Chondrocyte (in vitro differentiated cells): ENCODE measurements around the gene HELZ2. TPM values are rescaled to one million over a fixed set of nuclear protein-coding genes. Genes with fewer than 3 reads are reported as not detected.

Experiments used
- DNase-seq: peaks from one replicate; pipeline ENCODE4 v3.0.0; 2021; ENCODE audit warnings: mixed read lengths, low spot score
- H3K27ac Mint-ChIP-seq: one replicate; pipeline ENCODE4 v1.8.0; 2021; ENCODE audit warnings: mild to moderate bottlenecking, moderate library complexity, mixed read lengths; ENCODE audit not compliant: unreplicated experiment
- H3K27me3 Mint-ChIP-seq: 2 replicates; pipeline ENCODE4 v1.8.0; 2021; ENCODE audit warnings: low read depth, mixed read lengths
- H3K36me3 Mint-ChIP-seq: 2 replicates; pipeline ENCODE4 v1.8.0; 2021; ENCODE audit warnings: low read depth, mixed read lengths
- H3K4me1 Mint-ChIP-seq: 2 replicates; pipeline ENCODE4 v1.8.0; 2021; ENCODE audit warnings: low read depth, mild to moderate bottlenecking, mixed read lengths
- H3K4me3 Mint-ChIP-seq: one replicate; pipeline ENCODE4 v1.8.0; 2021; ENCODE audit warnings: mild to moderate bottlenecking, moderate library complexity, mixed read lengths; ENCODE audit not compliant: unreplicated experiment
- H3K9me3 Mint-ChIP-seq: 2 replicates; pipeline ENCODE4 v1.8.0; 2021; ENCODE audit warnings: low read depth, mixed read lengths
- total RNA-seq: library from RNA; stranded (reverse); gene quantifications from 3 replicates; pipeline ENCODE4 v1.2.1, GENCODE V29; 2021
- TF ChIP-seq, protein P1 (sequence below): fragments of 200-600 bp; sonication (generic); IDR thresholded peaks from 2 replicates; pipeline ENCODE4 v1.5.0; 2021; ENCODE audit warnings: antibody characterized with exemption, mild to moderate bottlenecking, moderate library complexity

Gene HELZ2
- total RNA-seq, 1 donor from 2014 or later: 14.9 TPM

DNA sequence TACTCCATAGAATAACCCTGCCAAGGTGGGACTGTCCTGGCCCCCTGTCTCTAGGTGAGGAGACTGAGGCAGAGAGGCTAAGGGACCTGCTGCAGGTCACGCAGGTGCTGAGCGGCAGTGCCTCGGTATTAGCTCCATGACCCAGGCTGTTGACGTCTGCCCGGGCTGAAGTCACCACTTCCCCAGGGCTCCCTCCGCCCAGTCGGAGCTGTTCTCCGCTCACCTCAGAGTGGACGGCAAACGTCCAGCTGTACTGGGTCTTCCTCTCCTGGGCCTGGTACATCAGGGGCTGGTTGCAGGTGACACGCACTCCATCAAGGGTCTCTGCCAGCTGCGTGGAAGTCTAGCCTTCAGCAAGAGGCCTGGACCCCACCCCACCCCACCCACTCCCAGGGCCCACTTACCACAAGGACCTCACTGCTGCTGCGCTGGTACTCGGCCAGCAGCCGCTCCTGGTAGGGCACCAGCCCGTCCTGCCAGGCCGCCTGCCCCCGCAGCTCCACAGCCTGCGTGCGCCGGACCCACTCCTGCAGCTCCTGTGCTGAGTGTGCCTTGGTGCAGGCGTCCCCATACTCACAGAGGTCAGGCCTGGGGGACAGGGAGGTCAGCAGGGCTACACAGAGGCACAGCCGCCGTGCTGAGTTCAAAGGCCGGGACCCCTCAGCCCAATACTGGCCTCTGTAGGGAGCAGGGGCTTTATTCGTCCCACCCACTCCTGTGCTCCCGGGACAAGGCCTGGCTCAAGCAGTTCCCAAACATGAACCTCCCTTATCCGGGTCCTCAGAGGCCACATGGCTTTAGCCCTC, 3.6 kb downstream of the HELZ2 start:
- TF ChIP-seq, protein P1, sequence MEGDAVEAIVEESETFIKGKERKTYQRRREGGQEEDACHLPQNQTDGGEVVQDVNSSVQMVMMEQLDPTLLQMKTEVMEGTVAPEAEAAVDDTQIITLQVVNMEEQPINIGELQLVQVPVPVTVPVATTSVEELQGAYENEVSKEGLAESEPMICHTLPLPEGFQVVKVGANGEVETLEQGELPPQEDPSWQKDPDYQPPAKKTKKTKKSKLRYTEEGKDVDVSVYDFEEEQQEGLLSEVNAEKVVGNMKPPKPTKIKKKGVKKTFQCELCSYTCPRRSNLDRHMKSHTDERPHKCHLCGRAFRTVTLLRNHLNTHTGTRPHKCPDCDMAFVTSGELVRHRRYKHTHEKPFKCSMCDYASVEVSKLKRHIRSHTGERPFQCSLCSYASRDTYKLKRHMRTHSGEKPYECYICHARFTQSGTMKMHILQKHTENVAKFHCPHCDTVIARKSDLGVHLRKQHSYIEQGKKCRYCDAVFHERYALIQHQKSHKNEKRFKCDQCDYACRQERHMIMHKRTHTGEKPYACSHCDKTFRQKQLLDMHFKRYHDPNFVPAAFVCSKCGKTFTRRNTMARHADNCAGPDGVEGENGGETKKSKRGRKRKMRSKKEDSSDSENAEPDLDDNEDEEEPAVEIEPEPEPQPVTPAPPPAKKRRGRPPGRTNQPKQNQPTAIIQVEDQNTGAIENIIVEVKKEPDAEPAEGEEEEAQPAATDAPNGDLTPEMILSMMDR: no peak
- Mint-ChIP-seq H3K27me3 (no peaks in the 10 kb centered on the region), H3K4me1 (peaks cover 9% of the 10 kb centered on the region), H3K27ac (no peak overlapping the region), H3K9me3 (no peaks in the 10 kb centered on the region), H3K4me3 (no peak overlapping the region), H3K36me3 (no peaks in the 10 kb centered on the region)
- DNase-seq: no peak

DNA sequence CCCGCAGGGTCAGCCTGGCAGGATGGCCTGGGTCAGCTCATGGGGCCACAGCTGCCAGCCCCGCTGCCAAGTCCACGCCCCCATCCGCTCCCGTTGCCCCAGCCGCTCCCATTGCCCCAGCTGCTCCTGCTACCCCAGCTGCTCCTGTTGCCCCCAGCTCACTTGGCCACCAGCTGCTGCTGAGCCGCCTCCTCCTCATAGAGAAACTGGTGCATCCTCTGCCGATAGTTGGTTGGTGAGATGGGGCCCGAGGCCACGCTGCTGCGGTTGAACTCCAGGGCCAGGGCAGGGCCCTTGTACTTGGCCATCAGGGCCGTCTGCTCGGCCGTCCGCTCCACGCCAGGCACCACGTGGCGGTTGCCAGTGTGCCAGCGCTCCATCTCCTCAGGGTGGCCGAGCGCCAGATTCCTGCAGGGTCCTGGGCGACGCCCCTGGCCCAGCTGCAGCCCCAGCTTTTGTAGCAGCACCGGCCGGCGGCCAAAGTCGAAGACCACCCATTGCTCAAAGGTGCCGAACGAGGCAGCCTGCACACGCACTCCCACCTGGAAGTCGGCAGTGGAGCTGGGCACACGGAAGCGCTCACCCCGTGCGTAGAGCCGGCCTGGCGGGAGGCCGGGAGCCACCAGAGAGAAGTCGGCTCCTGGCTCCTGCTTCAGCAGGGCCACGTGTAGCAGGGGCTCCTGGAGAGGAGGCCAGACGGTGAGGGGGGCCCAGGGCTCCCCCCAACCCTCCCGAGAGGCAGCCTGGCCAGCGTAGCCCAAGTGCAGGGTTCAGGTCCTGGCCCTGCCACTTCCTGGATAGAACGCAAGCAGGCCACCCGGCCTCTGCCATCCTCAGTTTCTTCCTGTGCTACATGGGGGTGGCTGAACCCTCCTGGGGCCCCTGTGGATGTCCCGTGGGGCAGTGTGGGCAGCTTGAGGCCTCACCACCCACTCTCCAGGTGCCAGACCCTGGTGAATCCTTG, 4.8 kb downstream of the HELZ2 start:
- Mint-ChIP-seq H3K9me3 (no peaks in the 10 kb centered on the region), H3K4me3 (no peak overlapping the region), H3K27me3 (no peaks in the 10 kb centered on the region), H3K4me1 (peaks cover 3% of the 10 kb centered on the region), H3K36me3 (no peaks in the 10 kb centered on the region), H3K27ac (no peak overlapping the region)
- no peak for DNase-seq
- TF ChIP-seq, protein P1: no peak

GRCh38 chr20:63568170-63568981, 5.7 kb downstream of the HELZ2 start:
- TF ChIP-seq, protein P1: no peak
- no peaks in the 10 kb centered on the region for H3K36me3 Mint-ChIP-seq
- no peak overlapping the region for H3K27ac Mint-ChIP-seq
- no peak overlapping the region for H3K4me3 Mint-ChIP-seq
- DNase-seq: no peak
- H3K4me1 Mint-ChIP-seq: no peaks in the 10 kb centered on the region
- no peaks in the 10 kb centered on the region for H3K27me3 Mint-ChIP-seq
- H3K9me3 Mint-ChIP-seq: no peaks in the 10 kb centered on the region

DNA sequence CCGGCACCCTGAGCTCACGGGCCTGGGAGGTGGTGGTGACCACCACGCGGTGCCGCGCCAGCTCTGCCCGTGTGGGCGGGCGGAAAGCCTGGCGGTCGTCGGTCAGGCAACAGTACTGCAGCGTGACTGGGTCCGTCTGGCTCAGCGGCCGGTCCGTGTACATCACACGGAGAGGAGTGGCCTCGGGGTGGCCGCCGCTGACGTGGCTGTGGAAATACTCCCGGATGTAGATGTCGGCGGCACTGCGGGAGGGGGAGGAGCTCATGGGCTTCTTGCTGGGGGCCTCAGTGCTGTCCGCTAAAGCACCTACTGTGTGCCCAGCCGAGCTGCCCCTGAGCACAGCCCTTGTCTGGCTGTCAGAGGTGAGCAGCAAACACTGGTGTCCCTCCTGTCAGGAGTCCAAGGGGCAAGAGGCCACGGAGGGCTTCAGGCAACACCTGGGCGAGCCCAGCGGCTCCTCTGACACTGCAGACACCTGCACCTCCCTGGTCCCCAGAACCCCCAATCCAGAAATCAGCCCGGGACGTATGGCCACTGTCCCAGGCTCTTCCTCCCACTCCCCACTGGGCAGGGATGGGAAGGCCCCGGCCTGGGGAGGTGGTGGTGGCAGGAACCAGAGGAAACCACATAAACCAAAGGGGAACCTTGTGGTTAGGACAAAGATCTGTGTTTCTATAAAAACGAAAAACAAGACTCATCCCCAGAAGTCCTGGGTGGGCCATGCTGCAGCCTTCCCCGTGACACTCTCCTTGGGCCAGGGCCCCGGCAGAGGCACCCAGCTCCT, 6.5 kb downstream of the HELZ2 start:
- H3K4me3 Mint-ChIP-seq: no peak overlapping the region
- TF ChIP-seq, protein P1: no peak
- no peaks in the 10 kb centered on the region for H3K4me1 Mint-ChIP-seq
- H3K27me3 Mint-ChIP-seq: no peaks in the 10 kb centered on the region
- no peaks in the 10 kb centered on the region for H3K9me3 Mint-ChIP-seq
- DNase-seq: no peak
- H3K27ac Mint-ChIP-seq: no peak overlapping the region
- no peaks in the 10 kb centered on the region for H3K36me3 Mint-ChIP-seq
